GM23338 (cell line): ENCODE measurements around the gene RELB. TPM values are rescaled to one million over a fixed set of nuclear protein-coding genes. Genes with fewer than 3 reads are reported as not detected.

Experiments used
- CREB1 ChIP-seq: fragments of 250-450 bp; sonication (Bioruptor Pico); IDR thresholded peaks from 2 replicates; pipeline ENCODE4 v1.5.0; 2020; ENCODE audit warnings: low read depth, mild to moderate bottlenecking, moderate library complexity
- EZH2 ChIP-seq: fragments of 200-600 bp; sonication (generic); IDR thresholded peaks from one replicate; pipeline ENCODE4 v1.8.0; 2017; ENCODE audit warnings: antibody characterized with exemption, mild to moderate bottlenecking, low read depth; ENCODE audit not compliant: unreplicated experiment
- JUNB ChIP-seq: IDR thresholded peaks from one replicate; pipeline ENCODE4 v1.6.1; 2016; ENCODE audit warnings: antibody characterized with exemption; ENCODE audit not compliant: unreplicated experiment
- NANOG ChIP-seq: IDR thresholded peaks from 2 replicates; pipeline ENCODE4 v1.6.1; 2016; ENCODE audit warnings: antibody characterized with exemption, borderline replicate concordance
- STAT1 ChIP-seq: IDR thresholded peaks from one replicate; pipeline ENCODE4 v1.6.1; 2016; ENCODE audit warnings: antibody characterized with exemption; ENCODE audit not compliant: unreplicated experiment
- ZNF114 ChIP-seq: fragments of 250-450 bp; sonication (Bioruptor Pico); IDR thresholded peaks from 2 replicates; pipeline ENCODE4 v1.5.0; 2020; ENCODE audit warnings: mild to moderate bottlenecking, moderate library complexity
- ZNF331 ChIP-seq: fragments of 250-450 bp; sonication (Bioruptor Pico); IDR thresholded peaks from 2 replicates; pipeline ENCODE4 v1.5.0; 2020; ENCODE audit warnings: low read depth, mild to moderate bottlenecking, moderate library complexity
- polyA plus RNA-seq: library from polyadenylated mRNA; unstranded; fragments of >200 nt; fragmentation: Nextera tagmentation; extraction: Ambion mirVana; gene quantifications from 2 replicates; pipeline ENCODE4 v1.2.1, GENCODE V29; 2016
- total RNA-seq: library from RNA; depleted of rRNA; stranded (reverse); fragments of >200 nt; shearing (Covaris generic); gene quantifications from 2 replicates; pipeline ENCODE4 v1.2.3, GENCODE V29; 2014
- TF ChIP-seq, protein P1 (sequence below): fragments of 250-450 bp; sonication (Bioruptor Pico); IDR thresholded peaks from 2 replicates; pipeline ENCODE4 v1.5.0; 2020; ENCODE audit warnings: mild to moderate bottlenecking, moderate library complexity
- TF ChIP-seq, protein P2 (sequence below): IDR thresholded peaks from 2 replicates; pipeline ENCODE4 v1.6.1; 2016; ENCODE audit warnings: antibody characterized with exemption
- TF ChIP-seq, protein P3 (sequence below): IDR thresholded peaks from one replicate; pipeline ENCODE4 v1.6.1; 2018; ENCODE audit warnings: antibody characterized with exemption; ENCODE audit not compliant: unreplicated experiment

RELB gene
- total and polyA plus RNA-seq, 2 experiments from 2014 or later = 7.9 to 13.1 TPM

DNA sequence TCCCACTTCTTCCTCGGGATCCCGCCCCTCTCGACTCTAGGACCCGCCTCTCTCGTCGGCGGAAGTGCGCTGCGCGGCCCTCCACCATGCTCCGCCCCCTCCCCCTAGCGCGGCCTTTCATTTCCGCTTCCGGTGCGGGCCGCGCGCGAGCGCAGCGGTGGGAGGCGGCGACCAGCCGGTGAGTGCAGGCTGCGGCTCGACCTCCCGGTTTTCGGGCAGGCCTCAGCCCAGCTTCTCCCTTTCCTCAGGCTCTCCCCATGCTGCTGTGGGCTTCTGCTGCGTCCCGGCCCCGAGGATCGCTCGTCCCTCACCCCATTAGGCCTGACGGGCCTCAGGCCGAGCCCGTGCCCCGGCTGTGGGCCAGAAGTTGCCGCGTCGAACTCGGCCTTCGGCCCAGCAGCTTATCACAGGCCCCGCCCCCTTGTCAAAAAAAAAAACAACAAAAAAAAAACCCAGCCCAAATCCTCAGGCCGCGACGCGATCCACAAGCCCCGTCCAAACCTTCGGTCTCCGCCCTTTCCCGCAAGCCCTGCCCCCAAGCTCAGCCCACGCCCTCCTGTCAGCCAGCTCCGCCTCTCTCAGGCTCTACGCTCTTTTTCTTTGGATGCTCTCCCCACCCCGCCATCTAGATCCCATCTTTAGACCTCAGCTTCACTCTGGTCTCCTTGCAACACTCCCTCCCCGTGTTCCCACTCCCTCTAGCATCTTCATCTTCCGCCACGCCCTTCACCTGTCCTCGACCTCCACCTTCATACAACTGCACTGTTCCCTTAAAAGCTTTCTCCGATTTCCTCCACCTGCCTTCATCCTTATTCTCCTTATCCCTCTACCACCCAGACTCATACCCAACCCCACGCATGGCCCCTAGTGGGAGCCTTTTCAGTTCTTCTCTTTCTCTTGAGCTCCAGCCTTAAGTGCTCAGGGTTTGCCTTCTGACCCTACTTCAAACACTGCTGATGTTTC, 37.9 kb downstream of the RELB start, which contains the start of gene CLASRP (continued):
- TF ChIP-seq, protein P1, sequence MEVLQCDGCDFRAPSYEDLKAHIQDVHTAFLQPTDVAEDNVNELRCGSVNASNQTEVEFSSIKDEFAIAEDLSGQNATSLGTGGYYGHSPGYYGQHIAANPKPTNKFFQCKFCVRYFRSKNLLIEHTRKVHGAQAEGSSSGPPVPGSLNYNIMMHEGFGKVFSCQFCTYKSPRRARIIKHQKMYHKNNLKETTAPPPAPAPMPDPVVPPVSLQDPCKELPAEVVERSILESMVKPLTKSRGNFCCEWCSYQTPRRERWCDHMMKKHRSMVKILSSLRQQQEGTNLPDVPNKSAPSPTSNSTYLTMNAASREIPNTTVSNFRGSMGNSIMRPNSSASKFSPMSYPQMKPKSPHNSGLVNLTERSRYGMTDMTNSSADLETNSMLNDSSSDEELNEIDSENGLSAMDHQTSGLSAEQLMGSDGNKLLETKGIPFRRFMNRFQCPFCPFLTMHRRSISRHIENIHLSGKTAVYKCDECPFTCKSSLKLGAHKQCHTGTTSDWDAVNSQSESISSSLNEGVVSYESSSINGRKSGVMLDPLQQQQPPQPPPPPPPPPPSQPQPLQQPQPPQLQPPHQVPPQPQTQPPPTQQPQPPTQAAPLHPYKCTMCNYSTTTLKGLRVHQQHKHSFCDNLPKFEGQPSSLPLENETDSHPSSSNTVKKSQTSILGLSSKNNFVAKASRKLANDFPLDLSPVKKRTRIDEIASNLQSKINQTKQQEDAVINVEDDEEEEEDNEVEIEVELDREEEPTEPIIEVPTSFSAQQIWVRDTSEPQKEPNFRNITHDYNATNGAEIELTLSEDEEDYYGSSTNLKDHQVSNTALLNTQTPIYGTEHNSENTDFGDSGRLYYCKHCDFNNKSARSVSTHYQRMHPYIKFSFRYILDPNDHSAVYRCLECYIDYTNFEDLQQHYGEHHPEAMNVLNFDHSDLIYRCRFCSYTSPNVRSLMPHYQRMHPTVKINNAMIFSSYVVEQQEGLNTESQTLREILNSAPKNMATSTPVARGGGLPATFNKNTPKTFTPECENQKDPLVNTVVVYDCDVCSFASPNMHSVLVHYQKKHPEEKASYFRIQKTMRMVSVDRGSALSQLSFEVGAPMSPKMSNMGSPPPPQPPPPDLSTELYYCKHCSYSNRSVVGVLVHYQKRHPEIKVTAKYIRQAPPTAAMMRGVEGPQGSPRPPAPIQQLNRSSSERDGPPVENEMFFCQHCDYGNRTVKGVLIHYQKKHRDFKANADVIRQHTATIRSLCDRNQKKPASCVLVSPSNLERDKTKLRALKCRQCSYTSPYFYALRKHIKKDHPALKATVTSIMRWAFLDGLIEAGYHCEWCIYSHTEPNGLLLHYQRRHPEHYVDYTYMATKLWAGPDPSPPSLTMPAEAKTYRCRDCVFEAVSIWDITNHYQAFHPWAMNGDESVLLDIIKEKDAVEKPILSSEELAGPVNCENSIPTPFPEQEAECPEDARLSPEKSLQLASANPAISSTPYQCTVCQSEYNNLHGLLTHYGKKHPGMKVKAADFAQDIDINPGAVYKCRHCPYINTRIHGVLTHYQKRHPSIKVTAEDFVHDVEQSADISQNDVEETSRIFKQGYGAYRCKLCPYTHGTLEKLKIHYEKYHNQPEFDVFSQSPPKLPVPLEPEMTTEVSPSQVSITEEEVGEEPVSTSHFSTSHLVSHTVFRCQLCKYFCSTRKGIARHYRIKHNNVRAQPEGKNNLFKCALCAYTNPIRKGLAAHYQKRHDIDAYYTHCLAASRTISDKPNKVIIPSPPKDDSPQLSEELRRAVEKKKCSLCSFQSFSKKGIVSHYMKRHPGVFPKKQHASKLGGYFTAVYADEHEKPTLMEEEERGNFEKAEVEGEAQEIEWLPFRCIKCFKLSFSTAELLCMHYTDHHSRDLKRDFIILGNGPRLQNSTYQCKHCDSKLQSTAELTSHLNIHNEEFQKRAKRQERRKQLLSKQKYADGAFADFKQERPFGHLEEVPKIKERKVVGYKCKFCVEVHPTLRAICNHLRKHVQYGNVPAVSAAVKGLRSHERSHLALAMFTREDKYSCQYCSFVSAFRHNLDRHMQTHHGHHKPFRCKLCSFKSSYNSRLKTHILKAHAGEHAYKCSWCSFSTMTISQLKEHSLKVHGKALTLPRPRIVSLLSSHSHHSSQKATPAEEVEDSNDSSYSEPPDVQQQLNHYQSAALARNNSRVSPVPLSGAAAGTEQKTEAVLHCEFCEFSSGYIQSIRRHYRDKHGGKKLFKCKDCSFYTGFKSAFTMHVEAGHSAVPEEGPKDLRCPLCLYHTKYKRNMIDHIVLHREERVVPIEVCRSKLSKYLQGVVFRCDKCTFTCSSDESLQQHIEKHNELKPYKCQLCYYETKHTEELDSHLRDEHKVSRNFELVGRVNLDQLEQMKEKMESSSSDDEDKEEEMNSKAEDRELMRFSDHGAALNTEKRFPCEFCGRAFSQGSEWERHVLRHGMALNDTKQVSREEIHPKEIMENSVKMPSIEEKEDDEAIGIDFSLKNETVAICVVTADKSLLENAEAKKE (CRISPR knock-in tag) = no peak
- TF ChIP-seq ZNF114 (CRISPR knock-in tag) = no peak
- TF ChIP-seq NANOG = no peak
- TF ChIP-seq, protein P2, sequence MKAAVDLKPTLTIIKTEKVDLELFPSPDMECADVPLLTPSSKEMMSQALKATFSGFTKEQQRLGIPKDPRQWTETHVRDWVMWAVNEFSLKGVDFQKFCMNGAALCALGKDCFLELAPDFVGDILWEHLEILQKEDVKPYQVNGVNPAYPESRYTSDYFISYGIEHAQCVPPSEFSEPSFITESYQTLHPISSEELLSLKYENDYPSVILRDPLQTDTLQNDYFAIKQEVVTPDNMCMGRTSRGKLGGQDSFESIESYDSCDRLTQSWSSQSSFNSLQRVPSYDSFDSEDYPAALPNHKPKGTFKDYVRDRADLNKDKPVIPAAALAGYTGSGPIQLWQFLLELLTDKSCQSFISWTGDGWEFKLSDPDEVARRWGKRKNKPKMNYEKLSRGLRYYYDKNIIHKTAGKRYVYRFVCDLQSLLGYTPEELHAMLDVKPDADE = peak; percentile 83
- TF ChIP-seq JUNB = no peak
- TF ChIP-seq, protein P3, sequence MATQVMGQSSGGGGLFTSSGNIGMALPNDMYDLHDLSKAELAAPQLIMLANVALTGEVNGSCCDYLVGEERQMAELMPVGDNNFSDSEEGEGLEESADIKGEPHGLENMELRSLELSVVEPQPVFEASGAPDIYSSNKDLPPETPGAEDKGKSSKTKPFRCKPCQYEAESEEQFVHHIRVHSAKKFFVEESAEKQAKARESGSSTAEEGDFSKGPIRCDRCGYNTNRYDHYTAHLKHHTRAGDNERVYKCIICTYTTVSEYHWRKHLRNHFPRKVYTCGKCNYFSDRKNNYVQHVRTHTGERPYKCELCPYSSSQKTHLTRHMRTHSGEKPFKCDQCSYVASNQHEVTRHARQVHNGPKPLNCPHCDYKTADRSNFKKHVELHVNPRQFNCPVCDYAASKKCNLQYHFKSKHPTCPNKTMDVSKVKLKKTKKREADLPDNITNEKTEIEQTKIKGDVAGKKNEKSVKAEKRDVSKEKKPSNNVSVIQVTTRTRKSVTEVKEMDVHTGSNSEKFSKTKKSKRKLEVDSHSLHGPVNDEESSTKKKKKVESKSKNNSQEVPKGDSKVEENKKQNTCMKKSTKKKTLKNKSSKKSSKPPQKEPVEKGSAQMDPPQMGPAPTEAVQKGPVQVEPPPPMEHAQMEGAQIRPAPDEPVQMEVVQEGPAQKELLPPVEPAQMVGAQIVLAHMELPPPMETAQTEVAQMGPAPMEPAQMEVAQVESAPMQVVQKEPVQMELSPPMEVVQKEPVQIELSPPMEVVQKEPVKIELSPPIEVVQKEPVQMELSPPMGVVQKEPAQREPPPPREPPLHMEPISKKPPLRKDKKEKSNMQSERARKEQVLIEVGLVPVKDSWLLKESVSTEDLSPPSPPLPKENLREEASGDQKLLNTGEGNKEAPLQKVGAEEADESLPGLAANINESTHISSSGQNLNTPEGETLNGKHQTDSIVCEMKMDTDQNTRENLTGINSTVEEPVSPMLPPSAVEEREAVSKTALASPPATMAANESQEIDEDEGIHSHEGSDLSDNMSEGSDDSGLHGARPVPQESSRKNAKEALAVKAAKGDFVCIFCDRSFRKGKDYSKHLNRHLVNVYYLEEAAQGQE = no peak
- no peak for TF ChIP-seq ZNF331 (CRISPR knock-in tag)
- peak; percentile 62 for TF ChIP-seq CREB1
- no peak for TF ChIP-seq STAT1
- TF ChIP-seq EZH2 = no peak
